Measurements from ENCODE around the gene KIF12.

DNA sequence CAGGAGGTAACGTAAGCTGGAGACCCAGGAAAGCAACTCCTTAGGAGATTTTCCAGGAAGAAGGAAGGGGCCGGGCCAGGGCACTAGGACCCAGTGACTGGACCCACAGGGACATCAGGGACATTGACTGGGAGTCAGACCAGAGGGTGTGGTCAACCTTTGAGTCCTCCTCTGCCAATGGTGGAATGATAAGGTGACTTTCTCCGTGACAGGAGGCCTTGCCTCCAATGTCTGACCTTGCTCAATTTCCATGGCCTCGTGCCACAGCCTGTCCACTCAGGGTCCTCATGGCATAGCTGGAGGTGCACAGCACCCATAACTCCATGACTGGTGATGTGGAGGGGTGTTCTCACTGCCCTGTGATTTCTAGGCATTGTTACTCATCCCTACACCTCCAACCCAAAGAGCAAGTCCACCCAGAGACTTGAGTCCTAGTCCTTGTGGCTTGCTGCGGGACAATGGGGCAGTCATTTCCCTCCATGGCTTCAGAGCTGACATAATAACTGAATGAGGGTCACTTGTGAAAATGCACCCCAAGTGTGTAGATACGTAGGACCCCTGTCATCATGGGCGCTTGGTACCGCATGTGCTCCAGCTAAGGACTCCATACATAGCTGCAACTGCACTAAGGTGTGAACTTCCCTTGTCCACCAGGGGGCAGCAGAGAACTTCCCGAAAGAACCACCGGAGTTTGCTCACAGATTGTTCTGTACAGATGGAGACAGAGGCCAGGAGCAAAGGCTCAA is 16.9 kb downstream of the KIF12 start:
- TF ChIP-seq, protein P1, sequence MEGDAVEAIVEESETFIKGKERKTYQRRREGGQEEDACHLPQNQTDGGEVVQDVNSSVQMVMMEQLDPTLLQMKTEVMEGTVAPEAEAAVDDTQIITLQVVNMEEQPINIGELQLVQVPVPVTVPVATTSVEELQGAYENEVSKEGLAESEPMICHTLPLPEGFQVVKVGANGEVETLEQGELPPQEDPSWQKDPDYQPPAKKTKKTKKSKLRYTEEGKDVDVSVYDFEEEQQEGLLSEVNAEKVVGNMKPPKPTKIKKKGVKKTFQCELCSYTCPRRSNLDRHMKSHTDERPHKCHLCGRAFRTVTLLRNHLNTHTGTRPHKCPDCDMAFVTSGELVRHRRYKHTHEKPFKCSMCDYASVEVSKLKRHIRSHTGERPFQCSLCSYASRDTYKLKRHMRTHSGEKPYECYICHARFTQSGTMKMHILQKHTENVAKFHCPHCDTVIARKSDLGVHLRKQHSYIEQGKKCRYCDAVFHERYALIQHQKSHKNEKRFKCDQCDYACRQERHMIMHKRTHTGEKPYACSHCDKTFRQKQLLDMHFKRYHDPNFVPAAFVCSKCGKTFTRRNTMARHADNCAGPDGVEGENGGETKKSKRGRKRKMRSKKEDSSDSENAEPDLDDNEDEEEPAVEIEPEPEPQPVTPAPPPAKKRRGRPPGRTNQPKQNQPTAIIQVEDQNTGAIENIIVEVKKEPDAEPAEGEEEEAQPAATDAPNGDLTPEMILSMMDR (IDR thresholded peaks at IDR 0.05), result peak; percentile 83 to 87 (median 84)
- no peak for TF ChIP-seq POLR2A (IDR thresholded peaks at IDR 0.05)

All from ovary (tissue), 3 donors.